ENCODE measurements around the gene EVC2. TPM values are rescaled to one million over a fixed set of nuclear protein-coding genes. Genes with fewer than 3 reads are reported as not detected.

EVC2 gene
- total RNA-seq, 1 experiment from 2014 or later = not detected

DNA sequence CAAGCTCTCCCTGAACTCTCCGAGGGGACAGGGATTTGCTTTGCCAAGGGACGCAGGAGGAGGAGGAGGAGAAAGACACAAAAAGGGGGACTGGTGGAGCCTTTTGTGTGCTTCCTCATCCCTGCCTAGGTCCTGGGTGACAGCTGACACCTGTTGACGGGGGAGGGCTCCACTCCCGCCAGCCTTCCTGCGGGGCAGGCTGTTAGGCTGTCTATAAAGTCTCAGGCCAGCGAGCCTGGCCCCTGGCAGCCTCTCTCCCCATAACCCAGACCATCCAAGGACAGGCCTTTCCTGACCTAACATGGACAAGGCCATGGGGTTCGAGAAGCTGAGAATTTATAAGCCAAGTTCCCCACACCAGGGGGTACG is 832 bp upstream of the EVC2 start:
- ATAC-seq (no peak), DNase-seq (ENCODE audit: low read depth, low spot score) (no peak)
- in situ Hi-C loops (cut with HindIII; ENCODE audit: low pct_unique_long_range_greater_than_20kb, low sequenced_read_pairs) = no loop called here
- no peak overlapping the region for H3K4me3 ChIP-seq (ENCODE audit: low read depth in 2 of 2, low read length in 2 of 2)
- CTCF ChIA-PET = no interaction called here
- intact Hi-C loops (cut with micrococcal nuclease; ENCODE audit: unreplicated experiment) = no loop called here
- H3K36me3 ChIP-seq (ENCODE audit: control insufficient read depth, insufficient read depth, low read length) = no peaks in the 10 kb centered on the region
- BruUV-seq (replicated peaks) = no TSS peak
- no peak for TF ChIP-seq TCF7L2 (IDR thresholded peaks at IDR 0.05; ENCODE audit: low read depth, low read length)
- no peak for TF ChIP-seq SIN3A (IDR thresholded peaks at IDR 0.05; ENCODE audit: borderline replicate concordance, insufficient read depth, low read depth, low read length)
- no peak for TF ChIP-seq CTCF (IDR thresholded peaks at IDR 0.05)
- TF ChIP-seq POLR2AphosphoS5 (IDR thresholded peaks at IDR 0.05; ENCODE audit: low read depth, low read length) = no peak
- TF ChIP-seq, protein P1, sequence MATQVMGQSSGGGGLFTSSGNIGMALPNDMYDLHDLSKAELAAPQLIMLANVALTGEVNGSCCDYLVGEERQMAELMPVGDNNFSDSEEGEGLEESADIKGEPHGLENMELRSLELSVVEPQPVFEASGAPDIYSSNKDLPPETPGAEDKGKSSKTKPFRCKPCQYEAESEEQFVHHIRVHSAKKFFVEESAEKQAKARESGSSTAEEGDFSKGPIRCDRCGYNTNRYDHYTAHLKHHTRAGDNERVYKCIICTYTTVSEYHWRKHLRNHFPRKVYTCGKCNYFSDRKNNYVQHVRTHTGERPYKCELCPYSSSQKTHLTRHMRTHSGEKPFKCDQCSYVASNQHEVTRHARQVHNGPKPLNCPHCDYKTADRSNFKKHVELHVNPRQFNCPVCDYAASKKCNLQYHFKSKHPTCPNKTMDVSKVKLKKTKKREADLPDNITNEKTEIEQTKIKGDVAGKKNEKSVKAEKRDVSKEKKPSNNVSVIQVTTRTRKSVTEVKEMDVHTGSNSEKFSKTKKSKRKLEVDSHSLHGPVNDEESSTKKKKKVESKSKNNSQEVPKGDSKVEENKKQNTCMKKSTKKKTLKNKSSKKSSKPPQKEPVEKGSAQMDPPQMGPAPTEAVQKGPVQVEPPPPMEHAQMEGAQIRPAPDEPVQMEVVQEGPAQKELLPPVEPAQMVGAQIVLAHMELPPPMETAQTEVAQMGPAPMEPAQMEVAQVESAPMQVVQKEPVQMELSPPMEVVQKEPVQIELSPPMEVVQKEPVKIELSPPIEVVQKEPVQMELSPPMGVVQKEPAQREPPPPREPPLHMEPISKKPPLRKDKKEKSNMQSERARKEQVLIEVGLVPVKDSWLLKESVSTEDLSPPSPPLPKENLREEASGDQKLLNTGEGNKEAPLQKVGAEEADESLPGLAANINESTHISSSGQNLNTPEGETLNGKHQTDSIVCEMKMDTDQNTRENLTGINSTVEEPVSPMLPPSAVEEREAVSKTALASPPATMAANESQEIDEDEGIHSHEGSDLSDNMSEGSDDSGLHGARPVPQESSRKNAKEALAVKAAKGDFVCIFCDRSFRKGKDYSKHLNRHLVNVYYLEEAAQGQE (IDR thresholded peaks at IDR 0.05; ENCODE audit: insufficient read depth in 1 of 2, low read depth in 2 of 2, low read length in 1 of 2) = no peak
- peaks cover 9% of the 10 kb centered on the region for H3K4me1 ChIP-seq (ENCODE audit: control insufficient read depth, insufficient read depth, low read length)
- POLR2A ChIA-PET = no interaction called here
- H3K27ac ChIP-seq (ENCODE audit: low read length) = no peak overlapping the region
- no peaks in the 10 kb centered on the region for H3K9me3 ChIP-seq (ENCODE audit: control insufficient read depth, insufficient read depth, low read depth, low read length)
- no peaks in the 10 kb centered on the region for H3K27me3 ChIP-seq (ENCODE audit: control insufficient read depth, insufficient read depth, low read length)

DNA sequence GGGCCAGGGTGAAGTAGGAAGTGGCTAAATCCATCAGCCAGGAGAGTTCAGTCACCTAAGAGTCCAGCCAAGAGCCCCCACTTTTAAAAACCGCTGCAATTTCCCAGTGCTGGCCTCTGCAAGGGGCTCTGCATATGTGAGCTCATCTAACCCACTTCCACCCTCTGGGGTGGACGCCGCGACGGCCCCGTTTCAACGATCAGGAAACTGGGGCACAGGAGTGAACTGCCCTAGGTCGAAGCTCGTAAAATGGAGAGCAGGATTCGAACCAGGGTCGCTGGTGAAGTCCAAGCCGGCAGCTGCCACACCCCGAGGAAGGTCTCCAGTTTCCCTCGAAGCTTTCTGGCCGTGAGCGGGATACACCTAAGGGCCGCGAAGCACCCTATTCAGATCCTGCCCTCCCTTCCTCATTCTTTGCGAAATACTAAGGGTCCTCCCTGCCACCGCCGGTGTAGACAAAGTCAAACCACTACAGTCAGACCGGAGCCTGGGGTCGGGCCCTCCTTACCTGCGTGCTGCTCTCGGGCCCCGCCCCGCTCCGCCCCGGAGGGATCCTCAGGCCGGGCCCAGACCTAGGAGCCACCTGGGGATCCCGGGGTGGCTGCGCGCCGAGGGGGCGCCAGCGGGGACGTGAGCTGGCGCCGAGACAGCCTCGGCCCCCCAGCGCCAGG is 446 bp downstream of the EVC2 start:
- BruUV-seq (replicated peaks) = no TSS peak
- intact Hi-C loops (cut with micrococcal nuclease; ENCODE audit: unreplicated experiment) = no loop called here
- no peaks in the 10 kb centered on the region for H3K36me3 ChIP-seq (ENCODE audit: control insufficient read depth, insufficient read depth, low read length)
- peaks cover 9% of the 10 kb centered on the region for H3K4me1 ChIP-seq (ENCODE audit: control insufficient read depth, insufficient read depth, low read length)
- in situ Hi-C loops (cut with HindIII; ENCODE audit: low pct_unique_long_range_greater_than_20kb, low sequenced_read_pairs) = no loop called here
- ChIA-PET POLR2A (no interaction called here), CTCF (no interaction called here)
- no peaks in the 10 kb centered on the region for H3K27me3 ChIP-seq (ENCODE audit: control insufficient read depth, insufficient read depth, low read length)
- no peak overlapping the region for H3K4me3 ChIP-seq (ENCODE audit: low read depth in 2 of 2, low read length in 2 of 2)
- TF ChIP-seq POLR2AphosphoS5 (IDR thresholded peaks at IDR 0.05; ENCODE audit: low read depth, low read length) = no peak
- no peak for TF ChIP-seq SIN3A (IDR thresholded peaks at IDR 0.05; ENCODE audit: borderline replicate concordance, insufficient read depth, low read depth, low read length)
- TF ChIP-seq TCF7L2 (IDR thresholded peaks at IDR 0.05; ENCODE audit: low read depth, low read length) = no peak
- TF ChIP-seq, protein P1 (IDR thresholded peaks at IDR 0.05; ENCODE audit: insufficient read depth in 1 of 2, low read depth in 2 of 2, low read length in 1 of 2) = no peak
- TF ChIP-seq CTCF (IDR thresholded peaks at IDR 0.05) = no peak
- no peak for ATAC-seq
- H3K27ac ChIP-seq (ENCODE audit: low read length) = no peak overlapping the region
- DNase-seq (ENCODE audit: low read depth, low spot score) = no peak
- no peaks in the 10 kb centered on the region for H3K9me3 ChIP-seq (ENCODE audit: control insufficient read depth, insufficient read depth, low read depth, low read length)
